Heart left ventricle (tissue), 13 donors: Measurements from ENCODE around the gene HCN4.

Source experiments
- POLR2A ChIP-seq, 2 donors: fragments of 450-650 bp; IDR thresholded peaks; one replicate each; pipeline ENCODE4 v1.6.1; 2017; ENCODE audit warnings: antibody characterized with exemption in 2 of 2, mild to moderate bottlenecking in 2 of 2, moderate library complexity in 2 of 2
- TF ChIP-seq, protein P1 (sequence below), 12 donors: fragments of 200-600 bp; sonication (generic) in 4 of 12; IDR thresholded peaks; one replicate each; pipeline versions ENCODE4 v1.5.0 to v1.8.0; 2018 to 2022; ENCODE audit warnings: antibody characterized with exemption in 12 of 12, mild to moderate bottlenecking in 5 of 12
- donor health status: ischemic (EF 13 %, LVEDD 7.1; RV severe dilation, severe dysfunction).
- donor health status: DM: no; HTN: yes; CAD: no.
- donor health status: DM: no; HTN: no; CAD: no.
- donor health status: ischemic (EF 25% LVEDD 6.9; RV normal size, moderate dysfunction).
- donor health status: ischemic (EF 25% LVEDD 5.7; RV mildly dilated, moderate dysfunction).
- donor health status: ischemic (EF 35%, LVEDD 5.7; RV mildly dilated, moderate dysfunction).
- donor health status: nonischemic (EF 11% LVEDD 7.7; RV severe dilation, severe dysfunction).
- donor health status: DM: yes; HTN: yes; CAD: no.
- donor health status: PGD.
- donor health status: ischemic (EF 29% LVEDD 5.4; RV normal size, mild dysfunction).
- donor health status: nonischemic (EF 23%, LVEDD 6.1; RV moderate dilation, normal function).

DNA sequence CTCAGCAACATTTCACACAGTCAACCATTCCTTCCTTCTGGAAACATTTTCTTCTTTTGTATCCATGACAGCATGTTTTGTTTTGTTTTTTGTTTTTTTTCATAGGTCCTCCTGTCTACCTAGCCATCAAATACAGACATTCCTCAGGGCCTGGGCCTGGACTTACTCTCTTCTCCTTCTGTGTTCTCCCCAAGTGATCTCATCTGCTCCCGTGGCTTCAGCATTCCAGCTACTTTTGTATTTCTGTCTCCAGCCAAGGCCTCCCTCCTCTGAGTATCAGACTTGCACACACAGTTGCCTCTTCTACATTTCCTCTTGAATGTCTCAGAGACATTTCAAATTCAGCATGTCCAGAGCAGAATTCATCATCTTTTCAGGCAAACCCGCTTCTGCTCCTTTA lies 82.4 kb downstream of the HCN4 start:
- TF ChIP-seq, protein P1, sequence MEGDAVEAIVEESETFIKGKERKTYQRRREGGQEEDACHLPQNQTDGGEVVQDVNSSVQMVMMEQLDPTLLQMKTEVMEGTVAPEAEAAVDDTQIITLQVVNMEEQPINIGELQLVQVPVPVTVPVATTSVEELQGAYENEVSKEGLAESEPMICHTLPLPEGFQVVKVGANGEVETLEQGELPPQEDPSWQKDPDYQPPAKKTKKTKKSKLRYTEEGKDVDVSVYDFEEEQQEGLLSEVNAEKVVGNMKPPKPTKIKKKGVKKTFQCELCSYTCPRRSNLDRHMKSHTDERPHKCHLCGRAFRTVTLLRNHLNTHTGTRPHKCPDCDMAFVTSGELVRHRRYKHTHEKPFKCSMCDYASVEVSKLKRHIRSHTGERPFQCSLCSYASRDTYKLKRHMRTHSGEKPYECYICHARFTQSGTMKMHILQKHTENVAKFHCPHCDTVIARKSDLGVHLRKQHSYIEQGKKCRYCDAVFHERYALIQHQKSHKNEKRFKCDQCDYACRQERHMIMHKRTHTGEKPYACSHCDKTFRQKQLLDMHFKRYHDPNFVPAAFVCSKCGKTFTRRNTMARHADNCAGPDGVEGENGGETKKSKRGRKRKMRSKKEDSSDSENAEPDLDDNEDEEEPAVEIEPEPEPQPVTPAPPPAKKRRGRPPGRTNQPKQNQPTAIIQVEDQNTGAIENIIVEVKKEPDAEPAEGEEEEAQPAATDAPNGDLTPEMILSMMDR (IDR thresholded peaks at IDR 0.05): no peak
- no peak for TF ChIP-seq POLR2A (IDR thresholded peaks at IDR 0.05)
